Cardiac fibroblast (primary cell): ENCODE data around the gene RAB19.

ENCODE experiments used
- DNase-seq, 2 donors: peaks; one replicate each; pipeline versions ENCODE4 v3.0.0 to v3.0.0-alpha.2; 2010; ENCODE audit warnings: low read depth in 2 of 2
- H3K4me3 ChIP-seq, 2 donors: replicated peaks in 1 of 2; 1 replicate in 1 of 2; 2 replicates in 1 of 2; pipeline ENCODE4 v1.5.1; 2011; ENCODE audit warnings: low read depth in 2 of 2, low read length in 2 of 2, mild to moderate bottlenecking in 2 of 2, moderate library complexity in 1 of 2
- TF ChIP-seq, protein P1 (sequence below): IDR thresholded peaks from one replicate; pipeline ENCODE4 v1.5.1; 2011; ENCODE audit warnings: low read depth, mild to moderate bottlenecking, low read length, inconsistent platforms

Gene RAB19

DNA sequence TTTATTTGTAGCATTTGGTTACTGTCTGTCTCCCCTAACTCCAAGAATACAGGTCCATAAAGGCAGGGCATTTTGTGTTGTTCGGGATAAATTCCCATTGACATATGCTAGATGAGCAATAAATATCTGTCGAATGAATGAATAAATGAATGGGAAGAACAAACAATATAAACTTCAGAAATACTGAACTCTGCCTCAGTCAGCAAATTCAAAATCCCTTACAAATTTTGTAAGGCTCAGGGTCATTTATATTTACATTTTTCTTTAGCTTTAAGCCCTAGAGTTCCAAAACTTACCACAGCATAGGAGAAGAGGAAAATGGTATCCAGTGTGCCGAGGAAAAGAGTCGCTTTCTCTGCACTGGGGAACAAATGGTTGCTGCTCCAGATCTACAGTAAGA, 34.6 kb upstream of the RAB19 start:
- no peak for DNase-seq
- TF ChIP-seq, protein P1, sequence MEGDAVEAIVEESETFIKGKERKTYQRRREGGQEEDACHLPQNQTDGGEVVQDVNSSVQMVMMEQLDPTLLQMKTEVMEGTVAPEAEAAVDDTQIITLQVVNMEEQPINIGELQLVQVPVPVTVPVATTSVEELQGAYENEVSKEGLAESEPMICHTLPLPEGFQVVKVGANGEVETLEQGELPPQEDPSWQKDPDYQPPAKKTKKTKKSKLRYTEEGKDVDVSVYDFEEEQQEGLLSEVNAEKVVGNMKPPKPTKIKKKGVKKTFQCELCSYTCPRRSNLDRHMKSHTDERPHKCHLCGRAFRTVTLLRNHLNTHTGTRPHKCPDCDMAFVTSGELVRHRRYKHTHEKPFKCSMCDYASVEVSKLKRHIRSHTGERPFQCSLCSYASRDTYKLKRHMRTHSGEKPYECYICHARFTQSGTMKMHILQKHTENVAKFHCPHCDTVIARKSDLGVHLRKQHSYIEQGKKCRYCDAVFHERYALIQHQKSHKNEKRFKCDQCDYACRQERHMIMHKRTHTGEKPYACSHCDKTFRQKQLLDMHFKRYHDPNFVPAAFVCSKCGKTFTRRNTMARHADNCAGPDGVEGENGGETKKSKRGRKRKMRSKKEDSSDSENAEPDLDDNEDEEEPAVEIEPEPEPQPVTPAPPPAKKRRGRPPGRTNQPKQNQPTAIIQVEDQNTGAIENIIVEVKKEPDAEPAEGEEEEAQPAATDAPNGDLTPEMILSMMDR: no peak
- H3K4me3 ChIP-seq: no peak overlapping the region

DNA sequence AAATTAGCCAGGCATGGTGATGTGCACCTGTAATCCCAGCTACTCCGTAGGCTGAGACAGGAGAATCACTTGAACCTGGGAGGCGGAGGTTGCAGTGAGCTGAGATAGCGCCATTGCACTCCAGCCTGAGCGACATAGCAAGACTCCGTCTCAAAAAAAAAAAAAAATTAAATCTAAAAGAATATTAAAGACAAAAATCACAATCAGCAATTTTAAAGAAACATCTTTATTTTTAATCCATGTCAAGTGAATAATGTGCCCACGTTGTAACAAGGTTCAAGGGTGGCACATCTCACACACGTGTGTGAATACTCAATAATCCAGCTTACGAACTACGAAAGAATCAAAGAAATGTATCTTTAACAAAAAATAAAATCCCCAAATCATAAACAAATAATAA, 28.5 kb upstream of the RAB19 start:
- H3K4me3 ChIP-seq: no peak overlapping the region
- TF ChIP-seq, protein P1: no peak
- no peak for DNase-seq

DNA sequence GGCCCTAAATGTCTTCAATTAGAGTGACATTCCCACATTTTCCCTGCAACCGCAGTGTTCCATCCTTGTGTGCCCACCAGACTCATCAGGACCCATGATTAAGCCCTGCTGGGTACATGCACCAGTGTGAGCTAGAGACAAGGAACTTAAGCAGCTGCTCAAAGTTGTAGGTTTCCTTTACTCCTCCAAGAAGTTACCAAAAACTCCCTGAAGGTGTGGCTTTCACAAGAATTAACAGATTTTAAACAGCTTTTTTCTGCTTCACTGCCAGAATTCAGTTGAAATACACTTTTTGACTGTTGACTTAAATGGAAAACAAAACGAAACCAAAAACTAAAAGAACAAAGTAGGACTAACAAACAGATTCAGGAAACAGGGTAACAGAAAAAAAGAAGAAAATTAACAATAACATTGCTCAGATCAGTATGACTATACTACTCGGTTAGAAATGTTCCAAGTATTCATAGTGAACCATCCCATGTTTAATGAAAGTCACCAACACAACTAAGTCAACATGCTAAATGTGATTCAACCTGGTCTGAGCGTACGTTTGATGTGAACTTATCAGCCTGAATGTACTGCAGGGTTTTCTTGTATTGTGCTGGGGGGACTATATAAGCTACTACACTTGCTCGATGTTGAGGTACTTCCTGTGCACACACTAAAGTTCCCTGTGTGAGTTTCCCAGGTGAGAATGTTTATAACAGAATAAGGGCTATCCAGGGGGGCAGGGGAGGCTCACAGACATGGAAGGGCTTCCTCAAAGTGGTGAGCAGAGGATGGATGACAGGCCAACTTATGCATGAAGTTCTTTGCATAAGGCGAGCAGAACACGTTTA, 27.7 kb upstream of the RAB19 start:
- no peak for DNase-seq

DNA sequence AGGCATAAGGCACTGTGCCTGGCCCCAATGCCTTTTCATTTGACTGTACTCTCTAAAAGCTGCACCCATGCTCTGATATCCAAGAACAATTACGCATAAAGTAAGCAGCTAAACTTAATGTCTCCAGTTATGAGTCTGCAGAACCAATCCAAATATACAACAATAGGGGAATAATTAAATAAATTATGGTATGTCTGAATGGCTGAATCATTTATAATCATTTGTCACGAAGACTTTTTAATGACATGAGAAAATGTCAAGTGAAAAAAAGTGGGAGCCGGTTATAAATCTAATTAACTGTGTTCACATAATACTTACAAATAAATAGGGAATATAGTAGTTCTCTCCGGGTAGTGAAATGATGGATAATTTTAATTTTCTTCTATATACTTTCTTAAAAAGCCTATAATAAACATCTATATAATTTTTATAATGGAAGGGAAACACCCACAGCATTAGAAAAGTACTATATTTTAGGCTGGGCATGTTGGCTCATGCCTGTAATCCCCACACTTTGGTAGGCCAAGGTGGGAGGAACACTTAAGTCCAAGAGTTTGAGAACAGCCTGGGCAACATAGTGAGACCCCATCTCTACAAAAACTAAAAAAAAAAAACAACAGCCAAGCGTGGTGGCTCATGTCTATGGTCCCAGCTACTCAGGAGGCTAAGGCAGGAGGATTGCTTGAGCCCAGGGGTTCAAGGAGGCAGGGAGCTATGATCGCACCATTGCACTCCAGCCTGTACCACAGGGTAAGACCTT, 19.7 kb upstream of the RAB19 start:
- DNase-seq: no peak
- TF ChIP-seq, protein P1: no peak
- no peak overlapping the region for H3K4me3 ChIP-seq

More for the DNA sequence above, 27.7 kb upstream of the RAB19 start:
- TF ChIP-seq, protein P1: no peak
- no peak overlapping the region for H3K4me3 ChIP-seq

DNA sequence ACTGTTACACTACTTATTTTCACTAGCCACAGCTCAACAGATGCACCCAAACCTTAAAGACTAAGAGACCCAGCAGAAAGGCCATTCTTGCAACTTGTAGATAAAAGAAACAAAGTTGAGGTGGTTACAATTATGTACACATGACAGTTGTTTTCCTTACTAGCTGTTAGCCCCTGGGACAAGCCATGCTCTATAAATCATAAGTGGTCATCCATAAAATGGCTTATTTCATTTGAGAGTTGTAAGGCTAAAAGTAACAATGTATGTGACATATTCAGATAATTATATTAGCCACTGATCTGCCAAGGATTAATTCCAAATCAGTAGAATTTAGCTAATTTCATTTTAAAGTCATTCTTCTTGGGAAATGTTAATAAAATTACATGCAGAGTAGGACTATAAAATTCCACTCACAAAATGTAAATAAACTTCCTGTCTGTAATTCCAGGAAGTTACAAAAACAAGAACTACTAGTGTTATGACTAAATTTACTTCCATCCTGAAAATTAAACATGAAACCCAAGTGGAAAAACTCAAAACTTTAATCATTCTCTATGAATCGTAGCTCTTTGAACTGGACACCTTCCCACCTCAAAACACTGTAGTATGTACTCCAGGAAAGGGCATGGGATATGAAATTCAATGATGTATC, 18.8 kb upstream of the RAB19 start:
- TF ChIP-seq, protein P1: no peak
- no peak overlapping the region for H3K4me3 ChIP-seq
- no peak for DNase-seq

DNA sequence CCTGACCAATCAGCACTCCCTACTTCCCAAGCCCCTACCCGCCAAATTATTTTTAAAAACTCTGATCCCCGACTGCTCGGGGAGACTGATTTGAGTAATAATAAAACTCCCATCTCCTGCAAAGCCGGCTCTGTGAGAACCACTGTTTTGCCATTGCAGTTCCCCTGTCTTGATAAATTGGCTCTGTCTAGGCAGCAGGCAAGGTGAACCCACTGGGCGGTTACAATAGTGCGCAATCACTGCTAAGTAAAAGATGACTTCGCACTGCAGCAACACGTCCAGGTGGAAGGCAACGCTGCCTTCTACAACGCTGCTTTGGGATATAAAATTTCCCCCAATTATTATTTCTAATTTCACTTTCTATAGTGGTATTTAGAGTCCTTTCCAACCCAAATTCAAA, 14.4 kb upstream of the RAB19 start:
- TF ChIP-seq, protein P1: no peak
- DNase-seq: no peak
- no peak overlapping the region for H3K4me3 ChIP-seq
